Glutamatergic neuron (in vitro differentiated cells): ENCODE data around the gene CYBRD1. TPM values are rescaled to one million over a fixed set of nuclear protein-coding genes. Genes with fewer than 3 reads are reported as not detected.

Experiments
- DNase-seq: peaks from one replicate; pipeline ENCODE4 v3.0.0; 2022
- H3K27ac Mint-ChIP-seq: one replicate; pipeline ENCODE4 v1.8.0; 2020; ENCODE audit warnings: mild to moderate bottlenecking, mixed read lengths, inconsistent platforms; ENCODE audit not compliant: unreplicated experiment
- H3K27me3 Mint-ChIP-seq: one replicate; pipeline ENCODE4 v1.8.0; 2020; ENCODE audit warnings: mild to moderate bottlenecking, moderate library complexity, mixed read lengths, inconsistent platforms; ENCODE audit not compliant: unreplicated experiment
- H3K36me3 Mint-ChIP-seq: one replicate; pipeline ENCODE4 v1.8.0; 2020; ENCODE audit warnings: mild to moderate bottlenecking, mixed read lengths, inconsistent platforms; ENCODE audit not compliant: unreplicated experiment
- H3K4me1 Mint-ChIP-seq: one replicate; pipeline ENCODE4 v1.8.0; 2020; ENCODE audit warnings: mild to moderate bottlenecking, low read depth, mixed read lengths, inconsistent platforms; ENCODE audit not compliant: unreplicated experiment
- H3K4me3 Mint-ChIP-seq: one replicate; pipeline ENCODE4 v1.8.0; 2020; ENCODE audit warnings: mild to moderate bottlenecking, mixed read lengths, inconsistent platforms; ENCODE audit not compliant: unreplicated experiment
- H3K9me3 Mint-ChIP-seq: one replicate; pipeline ENCODE4 v1.8.0; 2020; ENCODE audit warnings: mild to moderate bottlenecking, moderate library complexity, mixed read lengths, inconsistent platforms; ENCODE audit not compliant: unreplicated experiment
- total RNA-seq: library from RNA; stranded (reverse); fragmentation: NEBNext Ultra II Directional; extraction: Animal tissue kit (Norgen Biotek cat#: 25700); gene quantifications from one replicate; pipeline ENCODE4 v1.2.1, GENCODE V29; 2021; ENCODE audit not compliant: unreplicated experiment
- TF ChIP-seq, protein P1 (sequence below): fragments of 200-600 bp; sonication (generic); IDR thresholded peaks from one replicate; pipeline ENCODE4 v1.5.0; 2021; ENCODE audit not compliant: partially characterized antibody, unreplicated experiment

CYBRD1 gene
- total RNA-seq, 1 donor from 2014 or later = 0.54 TPM

DNA sequence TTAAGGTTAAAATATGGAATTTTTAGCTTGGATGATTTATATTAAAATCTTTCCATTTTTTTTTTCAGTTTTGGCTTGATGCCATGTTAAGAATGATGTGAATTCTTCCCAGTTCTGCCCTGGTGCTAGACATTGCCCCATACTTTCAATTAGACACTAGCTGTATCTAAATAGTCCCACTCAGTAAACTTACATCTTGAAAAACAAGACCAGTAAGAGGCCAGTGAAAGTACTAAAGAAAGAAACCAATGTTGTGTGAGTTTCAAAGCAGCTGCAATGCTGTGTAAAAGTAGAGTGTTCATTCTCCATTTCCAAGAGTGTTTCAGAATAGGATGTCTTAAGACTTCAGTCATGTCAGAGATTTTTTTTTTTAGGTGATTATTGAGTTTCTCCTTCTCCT lies 40.0 kb upstream of the CYBRD1 start:
- no peaks in the 10 kb centered on the region for H3K9me3 Mint-ChIP-seq
- DNase-seq = no peak
- no peak overlapping the region for H3K4me3 Mint-ChIP-seq
- H3K4me1 Mint-ChIP-seq = no peaks in the 10 kb centered on the region
- no peaks in the 10 kb centered on the region for H3K27me3 Mint-ChIP-seq
- H3K27ac Mint-ChIP-seq = no peak overlapping the region
- no peaks in the 10 kb centered on the region for H3K36me3 Mint-ChIP-seq
- TF ChIP-seq, protein P1, sequence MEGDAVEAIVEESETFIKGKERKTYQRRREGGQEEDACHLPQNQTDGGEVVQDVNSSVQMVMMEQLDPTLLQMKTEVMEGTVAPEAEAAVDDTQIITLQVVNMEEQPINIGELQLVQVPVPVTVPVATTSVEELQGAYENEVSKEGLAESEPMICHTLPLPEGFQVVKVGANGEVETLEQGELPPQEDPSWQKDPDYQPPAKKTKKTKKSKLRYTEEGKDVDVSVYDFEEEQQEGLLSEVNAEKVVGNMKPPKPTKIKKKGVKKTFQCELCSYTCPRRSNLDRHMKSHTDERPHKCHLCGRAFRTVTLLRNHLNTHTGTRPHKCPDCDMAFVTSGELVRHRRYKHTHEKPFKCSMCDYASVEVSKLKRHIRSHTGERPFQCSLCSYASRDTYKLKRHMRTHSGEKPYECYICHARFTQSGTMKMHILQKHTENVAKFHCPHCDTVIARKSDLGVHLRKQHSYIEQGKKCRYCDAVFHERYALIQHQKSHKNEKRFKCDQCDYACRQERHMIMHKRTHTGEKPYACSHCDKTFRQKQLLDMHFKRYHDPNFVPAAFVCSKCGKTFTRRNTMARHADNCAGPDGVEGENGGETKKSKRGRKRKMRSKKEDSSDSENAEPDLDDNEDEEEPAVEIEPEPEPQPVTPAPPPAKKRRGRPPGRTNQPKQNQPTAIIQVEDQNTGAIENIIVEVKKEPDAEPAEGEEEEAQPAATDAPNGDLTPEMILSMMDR = no peak

DNA sequence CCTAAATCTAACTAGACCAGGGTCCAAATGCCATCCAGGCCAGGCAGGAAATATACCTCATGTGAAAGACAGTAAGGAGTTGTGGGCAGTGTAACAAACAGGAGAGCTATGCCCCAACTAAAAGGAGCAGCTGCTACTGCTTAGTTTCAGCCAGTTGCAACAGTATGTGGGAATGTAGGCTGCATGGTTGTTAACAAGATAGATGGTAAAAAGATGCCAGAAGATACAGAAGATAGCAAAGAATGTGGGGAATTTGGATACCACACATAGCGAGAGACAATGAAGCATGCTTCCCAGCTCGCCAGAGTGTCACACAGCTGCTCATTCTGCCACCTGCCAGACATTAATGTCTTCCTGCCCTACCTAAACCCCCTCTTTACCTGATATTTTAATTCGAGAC lies 39.4 kb upstream of the CYBRD1 start:
- no peak overlapping the region for H3K27ac Mint-ChIP-seq

DNA sequence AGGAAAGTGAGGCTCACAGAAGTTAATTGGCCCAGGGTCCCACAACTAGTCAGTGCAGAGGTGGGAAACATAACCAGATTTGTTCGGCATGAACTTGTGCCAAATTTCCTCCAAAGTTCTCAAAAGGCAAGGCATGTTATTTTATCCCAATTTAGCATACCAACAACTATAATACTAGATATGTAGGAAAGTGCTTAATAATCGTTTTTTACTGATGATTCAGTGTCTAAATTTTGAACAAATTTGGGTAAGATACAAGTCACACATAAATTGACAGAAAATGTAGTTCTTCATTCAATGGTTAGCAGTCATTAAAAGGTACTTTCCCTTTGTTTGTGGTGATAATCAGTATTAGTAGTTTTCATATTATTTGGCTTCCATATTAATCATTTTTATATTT lies 38.5 kb upstream of the CYBRD1 start:
- Mint-ChIP-seq H3K27me3 (no peaks in the 10 kb centered on the region), H3K36me3 (no peaks in the 10 kb centered on the region), H3K27ac (no peak overlapping the region), H3K4me3 (no peak overlapping the region), H3K4me1 (no peaks in the 10 kb centered on the region), H3K9me3 (no peaks in the 10 kb centered on the region)
- TF ChIP-seq, protein P1 = no peak
- DNase-seq = no peak

More for the DNA sequence above, 39.4 kb upstream of the CYBRD1 start:
- Mint-ChIP-seq H3K4me3 (no peak overlapping the region), H3K9me3 (no peaks in the 10 kb centered on the region), H3K4me1 (no peaks in the 10 kb centered on the region), H3K36me3 (no peaks in the 10 kb centered on the region), H3K27me3 (no peaks in the 10 kb centered on the region)
- no peak for DNase-seq
- TF ChIP-seq, protein P1 = no peak

DNA sequence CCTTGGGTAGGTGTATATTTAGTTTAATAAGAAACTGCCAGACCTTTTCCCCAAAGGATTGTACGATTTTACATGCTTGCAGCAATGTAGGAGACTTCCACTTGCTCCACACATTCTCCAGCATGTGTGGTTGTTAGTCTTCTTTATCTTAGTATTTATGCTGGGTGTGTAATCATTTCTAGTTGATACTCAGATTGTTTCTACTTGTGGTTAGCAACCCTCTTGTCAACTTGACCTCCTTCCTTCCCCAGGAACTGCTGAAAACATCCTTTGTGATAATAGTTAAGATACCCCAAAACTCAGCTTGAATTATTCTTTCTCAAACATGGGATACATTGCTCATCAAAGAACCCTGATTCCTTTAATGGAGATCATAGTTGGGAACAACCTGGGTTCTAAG lies 37.2 kb upstream of the CYBRD1 start:
- TF ChIP-seq, protein P1 = no peak
- H3K36me3 Mint-ChIP-seq = no peaks in the 10 kb centered on the region
- no peak for DNase-seq
- no peak overlapping the region for H3K4me3 Mint-ChIP-seq
- no peaks in the 10 kb centered on the region for H3K27me3 Mint-ChIP-seq
- H3K9me3 Mint-ChIP-seq = no peaks in the 10 kb centered on the region
- no peaks in the 10 kb centered on the region for H3K4me1 Mint-ChIP-seq
- H3K27ac Mint-ChIP-seq = no peak overlapping the region

DNA sequence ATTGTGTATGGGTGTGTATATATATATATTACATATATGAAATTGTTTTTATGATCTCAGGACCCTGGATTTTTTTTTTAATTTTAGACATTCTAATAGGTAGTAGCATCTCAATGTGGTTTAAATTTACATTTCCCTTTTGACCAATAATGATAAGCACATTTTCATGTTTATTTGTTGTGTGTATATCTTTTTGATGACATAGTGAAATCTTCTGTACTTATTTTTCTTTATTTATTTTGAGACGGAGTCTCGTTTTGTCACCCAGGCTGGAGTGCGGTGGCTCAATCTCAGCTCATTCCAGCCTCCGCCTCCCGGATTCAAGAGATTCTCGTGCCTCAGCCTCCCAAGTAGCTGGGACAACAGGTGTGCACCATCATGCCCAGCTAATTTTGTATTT lies 35.1 kb upstream of the CYBRD1 start:
- Mint-ChIP-seq H3K4me1 (no peaks in the 10 kb centered on the region), H3K36me3 (no peaks in the 10 kb centered on the region), H3K27me3 (no peaks in the 10 kb centered on the region), H3K9me3 (no peaks in the 10 kb centered on the region), H3K27ac (no peak overlapping the region), H3K4me3 (no peak overlapping the region)
- TF ChIP-seq, protein P1 = no peak
- DNase-seq = no peak
